ENCODE data around the gene ZNF646.

The ZNF646 gene

GRCh38 chr16:31061126-31061812 is 13.0 kb upstream of the ZNF646 start:
- H3K4me3 ChIP-seq (replicated peaks; ENCODE audit: insufficient read depth, low read length): no peak overlapping the region
- H3K27ac ChIP-seq (replicated peaks): no peak overlapping the region
- no peaks in the 10 kb centered on the region for H3K27me3 ChIP-seq (ENCODE audit: insufficient read depth, poor library complexity, severe bottlenecking)
- no peak for TF ChIP-seq CTCF (IDR thresholded peaks at IDR 0.05; ENCODE audit: insufficient read depth, low read length)
- TF ChIP-seq GABPA (IDR thresholded peaks at IDR 0.05; ENCODE audit: low read depth): no peak
- TF ChIP-seq SPI1 (IDR thresholded peaks at IDR 0.05; ENCODE audit: borderline replicate concordance, low read depth): no peak
- TF ChIP-seq POLR2AphosphoS5 (IDR thresholded peaks at IDR 0.05; ENCODE audit: low read depth): no peak
- TF ChIP-seq, protein P1, sequence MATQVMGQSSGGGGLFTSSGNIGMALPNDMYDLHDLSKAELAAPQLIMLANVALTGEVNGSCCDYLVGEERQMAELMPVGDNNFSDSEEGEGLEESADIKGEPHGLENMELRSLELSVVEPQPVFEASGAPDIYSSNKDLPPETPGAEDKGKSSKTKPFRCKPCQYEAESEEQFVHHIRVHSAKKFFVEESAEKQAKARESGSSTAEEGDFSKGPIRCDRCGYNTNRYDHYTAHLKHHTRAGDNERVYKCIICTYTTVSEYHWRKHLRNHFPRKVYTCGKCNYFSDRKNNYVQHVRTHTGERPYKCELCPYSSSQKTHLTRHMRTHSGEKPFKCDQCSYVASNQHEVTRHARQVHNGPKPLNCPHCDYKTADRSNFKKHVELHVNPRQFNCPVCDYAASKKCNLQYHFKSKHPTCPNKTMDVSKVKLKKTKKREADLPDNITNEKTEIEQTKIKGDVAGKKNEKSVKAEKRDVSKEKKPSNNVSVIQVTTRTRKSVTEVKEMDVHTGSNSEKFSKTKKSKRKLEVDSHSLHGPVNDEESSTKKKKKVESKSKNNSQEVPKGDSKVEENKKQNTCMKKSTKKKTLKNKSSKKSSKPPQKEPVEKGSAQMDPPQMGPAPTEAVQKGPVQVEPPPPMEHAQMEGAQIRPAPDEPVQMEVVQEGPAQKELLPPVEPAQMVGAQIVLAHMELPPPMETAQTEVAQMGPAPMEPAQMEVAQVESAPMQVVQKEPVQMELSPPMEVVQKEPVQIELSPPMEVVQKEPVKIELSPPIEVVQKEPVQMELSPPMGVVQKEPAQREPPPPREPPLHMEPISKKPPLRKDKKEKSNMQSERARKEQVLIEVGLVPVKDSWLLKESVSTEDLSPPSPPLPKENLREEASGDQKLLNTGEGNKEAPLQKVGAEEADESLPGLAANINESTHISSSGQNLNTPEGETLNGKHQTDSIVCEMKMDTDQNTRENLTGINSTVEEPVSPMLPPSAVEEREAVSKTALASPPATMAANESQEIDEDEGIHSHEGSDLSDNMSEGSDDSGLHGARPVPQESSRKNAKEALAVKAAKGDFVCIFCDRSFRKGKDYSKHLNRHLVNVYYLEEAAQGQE (IDR thresholded peaks at IDR 0.05; ENCODE audit: insufficient replicate concordance, low read depth): no peak
- no peak for DNase-seq (ENCODE audit: low read depth in 1 of 2, low spot score in 1 of 2)

GRCh38 chr16:31061813-31062440 is 12.3 kb upstream of the ZNF646 start:
- Histone ChIP-seq H3K27me3 (ENCODE audit: insufficient read depth, poor library complexity, severe bottlenecking) (no peaks in the 10 kb centered on the region), H3K4me3 (replicated peaks; ENCODE audit: insufficient read depth, low read length) (no peak overlapping the region), H3K27ac (replicated peaks) (no peak overlapping the region)
- DNase-seq (ENCODE audit: low read depth in 1 of 2, low spot score in 1 of 2): no peak
- TF ChIP-seq, protein P1 (IDR thresholded peaks at IDR 0.05; ENCODE audit: insufficient replicate concordance, low read depth): no peak
- no peak for TF ChIP-seq POLR2AphosphoS5 (IDR thresholded peaks at IDR 0.05; ENCODE audit: low read depth)
- TF ChIP-seq CTCF (IDR thresholded peaks at IDR 0.05; ENCODE audit: insufficient read depth, low read length): no peak
- TF ChIP-seq SPI1 (IDR thresholded peaks at IDR 0.05; ENCODE audit: borderline replicate concordance, low read depth): no peak
- no peak for TF ChIP-seq GABPA (IDR thresholded peaks at IDR 0.05; ENCODE audit: low read depth)

DNA sequence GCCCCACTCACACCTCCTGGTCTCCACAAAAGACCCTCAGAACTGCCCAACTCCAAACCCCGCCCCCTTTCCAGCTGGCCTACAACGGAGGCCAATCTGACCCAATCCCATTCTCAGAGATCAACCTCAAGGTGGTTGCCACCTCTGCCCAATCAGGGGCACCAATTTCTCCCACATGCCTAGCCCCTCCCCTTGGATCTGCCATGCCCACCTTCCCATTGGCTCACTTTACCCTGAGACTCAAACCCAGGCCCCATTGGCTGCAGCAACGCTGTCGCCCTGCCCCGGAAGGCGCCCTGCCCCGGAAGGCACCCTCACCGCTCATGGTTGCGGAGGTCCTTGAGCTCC is 10.8 kb upstream of the ZNF646 start:
- TF ChIP-seq POLR2AphosphoS5 (IDR thresholded peaks at IDR 0.05; ENCODE audit: low read depth) (no peak), SPI1 (IDR thresholded peaks at IDR 0.05; ENCODE audit: borderline replicate concordance, low read depth) (no peak), CTCF (IDR thresholded peaks at IDR 0.05; ENCODE audit: insufficient read depth, low read length) (no peak), GABPA (IDR thresholded peaks at IDR 0.05; ENCODE audit: low read depth) (no peak)
- TF ChIP-seq, protein P1 (IDR thresholded peaks at IDR 0.05; ENCODE audit: insufficient replicate concordance, low read depth): no peak
- Histone ChIP-seq H3K4me3 (replicated peaks; ENCODE audit: insufficient read depth, low read length) (no peak overlapping the region), H3K27ac (replicated peaks) (no peak overlapping the region), H3K27me3 (ENCODE audit: insufficient read depth, poor library complexity, severe bottlenecking) (no peaks in the 10 kb centered on the region)
- no peak for DNase-seq (ENCODE audit: low read depth in 1 of 2, low spot score in 1 of 2)
